Prostate gland (tissue), 2 donors: ENCODE results near the gene KCNN2. TPM values are rescaled to one million over a fixed set of nuclear protein-coding genes. Genes with fewer than 3 reads are reported as not detected.

Experiments used
- DNase-seq: peaks from one replicate; pipeline ENCODE4 v3.0.0-alpha.2; 2019; ENCODE audit warnings: low spot score
- H3K27ac ChIP-seq, 2 donors: fragments of 200-600 bp; sonication (generic); 2 replicates each; pipeline ENCODE4 v1.5.1; 2017 to 2019
- H3K27me3 ChIP-seq: fragments of 200-600 bp; sonication (generic); replicated peaks from 2 replicates; pipeline ENCODE4 v1.5.1; 2019; ENCODE audit not compliant: insufficient read depth
- H3K36me3 ChIP-seq, 2 donors: fragments of 200-600 bp; sonication (generic); 1 replicate in 1 of 2; 2 replicates in 1 of 2; pipeline versions ENCODE4 v1.5.1 to v1.8.1; 2017 to 2019
- H3K4me1 ChIP-seq: fragments of 200-600 bp; sonication (generic); replicated peaks from 2 replicates; pipeline ENCODE4 v1.5.1; 2019
- H3K4me3 ChIP-seq, 2 donors: fragments of 200-600 bp; sonication (generic); 2 replicates each; pipeline ENCODE4 v1.5.1; 2017 to 2019
- H3K9me3 ChIP-seq: fragments of 200-600 bp; sonication (generic); 2 replicates; pipeline ENCODE4 v1.5.1; 2017
- CTCF ChIP-seq, 4 experiments: fragments of 200-600 bp in 2 of 4; fragments of 450-650 bp in 2 of 4; sonication (generic) in 2 of 4; IDR thresholded peaks; 1 replicate in 3 of 4; 2 replicates in 1 of 4; pipeline ENCODE4 v1.5.1; 2016 to 2019; ENCODE audit warnings: antibody characterized with exemption in 4 of 4, mild to moderate bottlenecking in 2 of 4, moderate library complexity in 2 of 4
- POLR2A ChIP-seq: fragments of 450-650 bp; IDR thresholded peaks from one replicate; pipeline ENCODE4 v1.6.1; 2016; ENCODE audit warnings: antibody characterized with exemption, mild to moderate bottlenecking
- POLR2AphosphoS5 ChIP-seq: sonication (generic); formaldehyde crosslinking; IDR thresholded peaks from one replicate; pipeline ENCODE4 v1.6.1; 2017; ENCODE audit warnings: antibody characterized with exemption
- WGBS: methylation state at CpG from one replicate; pipeline ENCODE4 v1.1.5; 2018; 5-methylcytosine and 5-hydroxymethylcytosine counted together
- intact Hi-C: fragments of 100-400 bp; cut with DNase I; formaldehyde crosslinking; loops from one replicate; pipeline ENCODE4 v1.14.2; 2022
- total RNA-seq, 2 donors: library from RNA; depleted of rRNA; stranded (reverse); fragments of >200 nt; gene quantifications; one replicate each; pipeline ENCODE4 v1.1.0, GENCODE V29; 2016

Gene KCNN2
- total RNA-seq, 2 donors from 2014 or later: 13.9 to 15.3 TPM

GRCh38 chr5:114467729-114468128 lies 105.9 kb downstream of the KCNN2 start:
- peak; percentile 20 for TF ChIP-seq POLR2AphosphoS5
- no peak for TF ChIP-seq POLR2A
- TF ChIP-seq CTCF (IDR thresholded peaks at IDR 0.05): no peak
- no peak overlapping the region for H3K4me3 ChIP-seq
- H3K4me1 ChIP-seq: peaks cover under 1% of the 10 kb centered on the region
- H3K36me3 ChIP-seq: no peaks in the 10 kb centered on the region
- no peaks in the 10 kb centered on the region for H3K9me3 ChIP-seq
- 32% methylated on average over 3 of the region's 3 CpGs for WGBS
- intact Hi-C loops: no loop called here
- H3K27ac ChIP-seq: no peak overlapping the region
- DNase-seq: peak; percentile 8
- no peaks in the 10 kb centered on the region for H3K27me3 ChIP-seq

GRCh38 chr5:114469372-114469771 lies 107.5 kb downstream of the KCNN2 start:
- Histone ChIP-seq H3K36me3 (no peaks in the 10 kb centered on the region), H3K27me3 (no peaks in the 10 kb centered on the region), H3K27ac (no peak overlapping the region), H3K4me3 (no peak overlapping the region), H3K4me1 (peaks cover 6% of the 10 kb centered on the region), H3K9me3 (no peaks in the 10 kb centered on the region)
- TF ChIP-seq POLR2AphosphoS5: no peak
- no peak for TF ChIP-seq POLR2A
- TF ChIP-seq CTCF (IDR thresholded peaks at IDR 0.05): no peak
- no peak for DNase-seq
- WGBS: 74% methylated on average over 4 of the region's 4 CpGs
- intact Hi-C loops: no loop called here

GRCh38 chr5:114471529-114471928 lies 109.7 kb downstream of the KCNN2 start:
- intact Hi-C loops: no loop called here
- WGBS: 98% methylated on average over 2 of the region's 2 CpGs
- no peaks in the 10 kb centered on the region for H3K9me3 ChIP-seq
- no peaks in the 10 kb centered on the region for H3K36me3 ChIP-seq
- TF ChIP-seq POLR2AphosphoS5 (no peak), POLR2A (no peak), CTCF (IDR thresholded peaks at IDR 0.05) (no peak)
- DNase-seq: no peak
- peaks cover 6% of the 10 kb centered on the region for H3K4me1 ChIP-seq
- no peaks in the 10 kb centered on the region for H3K27me3 ChIP-seq
- no peak overlapping the region for H3K27ac ChIP-seq
- no peak overlapping the region for H3K4me3 ChIP-seq

DNA sequence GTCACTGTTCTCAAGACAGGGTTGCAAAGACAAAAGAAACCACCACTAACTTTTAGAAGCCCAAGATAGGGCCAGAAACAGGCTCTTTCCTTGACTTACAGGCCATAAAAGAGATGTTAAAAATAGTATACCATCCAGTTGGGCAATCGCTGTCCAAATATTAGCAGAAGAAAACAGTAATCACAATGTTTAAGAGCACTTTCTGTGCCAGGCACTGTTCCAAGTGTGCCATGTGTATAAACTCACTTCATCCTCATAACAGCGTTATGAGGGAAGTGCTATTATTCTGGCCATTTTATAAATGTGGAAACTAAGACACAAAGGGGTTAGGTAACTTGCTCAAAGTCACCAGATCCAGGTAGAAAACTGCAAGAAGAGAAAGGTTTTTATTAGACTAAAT lies 111.7 kb downstream of the KCNN2 start:
- Histone ChIP-seq H3K36me3 (no peaks in the 10 kb centered on the region), H3K27ac (peak overlapping the region; percentile 5 to 56), H3K27me3 (no peaks in the 10 kb centered on the region), H3K4me3 (no peak overlapping the region), H3K9me3 (no peaks in the 10 kb centered on the region), H3K4me1 (peaks cover 6% of the 10 kb centered on the region)
- DNase-seq: peak; percentile 89
- 6% methylated on average over 2 of the region's 2 CpGs for WGBS
- intact Hi-C loops: no loop called here
- TF ChIP-seq POLR2A (no peak), POLR2AphosphoS5 (peak; percentile 94)

DNA sequence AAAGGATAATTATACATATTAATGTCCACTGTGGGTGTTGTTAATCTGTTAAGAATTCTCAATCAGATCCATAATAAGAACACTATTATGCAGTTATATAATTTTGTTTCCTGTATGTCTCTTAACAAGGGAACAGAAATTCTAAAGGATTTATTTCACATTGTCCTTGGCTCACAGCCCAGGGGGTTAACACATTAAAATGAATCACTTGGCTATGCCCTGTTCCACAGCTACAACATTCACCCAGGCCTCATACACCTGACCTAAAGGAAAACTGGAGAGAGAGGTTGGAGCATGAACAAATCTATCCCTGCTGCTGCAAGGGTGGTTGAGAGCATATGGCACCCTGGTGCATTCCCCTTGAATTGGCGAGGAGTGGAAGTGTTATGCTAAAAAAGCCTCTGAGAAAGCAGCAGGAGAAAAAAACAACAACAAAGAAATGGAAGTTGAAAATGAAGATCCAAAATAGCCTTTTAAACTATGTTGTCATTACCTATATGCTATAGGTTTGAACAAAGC lies 116.0 kb downstream of the KCNN2 start:
- intact Hi-C loops: no loop called here
- WGBS: 88% methylated on average over 1 of the region's 1 CpG
- H3K4me1 ChIP-seq: peaks cover 4% of the 10 kb centered on the region

More for the DNA sequence above, 116.0 kb downstream of the KCNN2 start:
- TF ChIP-seq POLR2AphosphoS5: no peak
- no peak for TF ChIP-seq POLR2A
- no peak for TF ChIP-seq CTCF (IDR thresholded peaks at IDR 0.05)
- Histone ChIP-seq H3K9me3 (no peaks in the 10 kb centered on the region), H3K36me3 (no peaks in the 10 kb centered on the region), H3K4me3 (no peak overlapping the region), H3K27ac (no peak overlapping the region), H3K27me3 (no peaks in the 10 kb centered on the region)
- no peak for DNase-seq
